GM18498 (cell line): ENCODE data around the gene PRR12.

Experiments
- ATAC-seq: cut with Tn5 transposase; IDR thresholded peaks from one replicate; pipeline ENCODE4 v1.9.1; 2021; ENCODE audit warnings: mild to moderate bottlenecking, moderate library complexity; ENCODE audit not compliant: unreplicated experiment

Gene PRR12

DNA sequence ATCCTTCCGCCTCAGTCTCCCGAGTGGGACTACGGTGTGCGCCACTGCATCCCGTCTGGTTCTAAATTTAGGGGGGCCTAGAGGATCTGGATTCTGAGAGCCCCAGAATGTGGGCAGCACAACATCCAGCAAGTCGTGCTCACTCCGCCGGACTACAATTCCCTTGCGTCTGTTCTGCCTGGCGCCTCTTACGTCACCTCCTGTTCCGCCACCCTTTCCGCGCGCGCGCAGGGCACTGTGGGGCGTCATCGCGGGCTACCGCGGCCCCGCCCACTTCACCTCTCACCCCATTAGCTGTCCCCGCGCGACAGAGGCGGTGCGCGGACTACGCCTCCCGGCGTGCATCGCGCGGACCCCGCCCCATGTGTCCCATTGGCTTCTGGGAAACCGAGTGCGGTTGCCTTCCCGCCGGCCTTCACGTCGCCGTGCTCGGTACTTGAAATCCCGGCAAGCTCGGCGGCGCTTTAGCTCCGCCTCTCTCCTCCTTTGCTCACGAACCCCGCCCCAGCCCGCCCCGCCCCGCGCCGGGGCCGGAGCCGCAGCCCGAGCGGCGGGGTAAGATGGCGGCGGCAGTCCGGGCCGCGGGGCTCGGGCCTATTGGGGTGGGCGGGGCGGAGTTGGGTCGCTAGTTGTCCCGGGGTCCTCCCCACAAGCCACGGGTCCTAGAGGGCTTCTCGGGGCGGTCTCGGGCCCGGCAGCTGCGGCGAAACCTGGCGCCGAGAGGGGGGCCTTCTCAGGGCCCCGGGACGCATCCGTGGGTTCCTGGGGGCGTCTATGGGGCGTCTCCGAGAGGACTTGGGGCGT lies 50.9 kb downstream of the PRR12 start, which contains the start of gene SCAF1:
Gene SCAF1 (plus strand): TSS at position 522 of the 804 bp plus-strand sequence. CDS start 2,818 bp downstream, outside the sequence.
- peak; percentile 55 for ATAC-seq

- no peak for ATAC-seq
Observed at GRCh38 chr19:49642492-49643035, 51.6 kb downstream of the PRR12 start.

GRCh38 chr19:49643466-49643865 lies 52.5 kb downstream of the PRR12 start:
- ATAC-seq: no peak

- no peak for ATAC-seq
Observed at GRCh38 chr19:49645592-49645991, 54.6 kb downstream of the PRR12 start.

DNA sequence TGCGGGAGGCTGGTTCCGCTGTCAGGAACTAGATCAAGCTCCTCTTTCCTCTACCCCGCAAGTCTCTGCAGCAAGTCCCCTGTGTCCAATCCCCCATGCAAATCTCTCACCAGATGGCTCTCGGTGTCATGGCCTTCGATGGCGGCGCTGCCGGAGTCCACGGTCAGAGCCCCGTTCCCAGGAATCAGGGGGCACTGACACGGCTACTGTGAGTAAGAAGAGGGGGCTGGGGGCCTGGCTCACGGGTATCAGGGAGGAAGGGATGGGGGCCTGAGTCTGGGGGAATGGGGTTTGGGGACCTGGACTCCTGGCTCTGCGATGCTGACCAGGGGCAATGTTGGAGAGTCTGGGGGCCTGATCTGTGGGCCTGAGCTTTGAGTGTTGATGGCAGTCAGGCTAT lies 55.0 kb downstream of the PRR12 start:
- no peak for ATAC-seq

DNA sequence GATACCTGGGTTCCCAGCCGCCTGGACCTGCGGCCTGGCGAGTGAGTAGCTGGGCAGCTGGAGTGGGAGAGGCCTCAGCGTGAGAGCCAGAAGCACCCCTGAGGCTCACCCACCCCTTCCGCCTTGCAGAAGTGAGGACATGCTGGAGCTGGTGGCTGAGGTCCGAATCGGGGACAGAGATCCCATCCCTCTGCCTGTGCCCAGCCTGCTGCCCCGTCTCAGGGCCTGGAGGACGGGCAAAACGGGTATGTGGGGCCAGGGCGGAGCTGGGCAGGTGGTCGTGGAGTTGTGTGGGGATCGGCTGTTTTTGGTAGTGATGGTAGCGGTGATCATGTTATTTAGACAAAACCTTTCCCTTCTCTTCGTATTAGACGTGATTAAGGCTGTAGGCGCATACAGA lies 55.6 kb downstream of the PRR12 start:
- no peak for ATAC-seq

DNA sequence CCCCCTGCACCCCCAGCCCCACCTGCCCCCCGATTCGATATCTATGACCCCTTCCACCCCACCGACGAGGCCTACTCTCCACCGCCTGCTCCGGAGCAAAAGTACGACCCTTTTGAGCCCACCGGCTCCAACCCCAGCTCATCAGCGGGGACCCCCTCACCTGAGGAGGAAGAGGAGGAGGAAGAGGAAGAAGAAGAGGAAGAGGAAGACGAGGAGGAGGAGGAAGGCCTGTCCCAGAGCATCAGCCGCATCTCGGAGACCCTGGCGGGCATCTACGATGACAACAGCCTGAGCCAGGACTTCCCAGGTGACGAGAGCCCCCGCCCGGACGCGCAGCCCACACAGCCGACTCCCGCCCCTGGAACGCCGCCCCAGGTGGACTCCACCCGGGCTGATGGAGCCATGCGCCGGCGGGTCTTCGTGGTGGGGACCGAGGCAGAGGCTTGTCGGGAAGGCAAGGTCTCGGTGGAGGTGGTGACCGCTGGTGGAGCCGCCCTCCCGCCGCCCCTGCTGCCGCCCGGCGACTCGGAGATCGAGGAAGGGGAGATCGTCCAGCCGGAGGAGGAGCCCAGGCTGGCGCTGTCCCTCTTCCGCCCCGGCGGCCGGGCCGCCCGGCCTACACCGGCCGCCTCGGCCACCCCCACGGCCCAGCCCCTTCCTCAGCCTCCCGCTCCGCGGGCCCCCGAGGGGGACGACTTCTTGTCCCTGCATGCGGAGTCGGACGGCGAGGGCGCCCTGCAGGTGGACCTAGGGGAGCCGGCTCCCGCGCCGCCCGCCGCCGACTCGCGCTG lies 60.2 kb downstream of the PRR12 start:
- ATAC-seq: no peak

GRCh38 chr19:49651820-49652550 lies 61.0 kb downstream of the PRR12 start:
- ATAC-seq: no peak

DNA sequence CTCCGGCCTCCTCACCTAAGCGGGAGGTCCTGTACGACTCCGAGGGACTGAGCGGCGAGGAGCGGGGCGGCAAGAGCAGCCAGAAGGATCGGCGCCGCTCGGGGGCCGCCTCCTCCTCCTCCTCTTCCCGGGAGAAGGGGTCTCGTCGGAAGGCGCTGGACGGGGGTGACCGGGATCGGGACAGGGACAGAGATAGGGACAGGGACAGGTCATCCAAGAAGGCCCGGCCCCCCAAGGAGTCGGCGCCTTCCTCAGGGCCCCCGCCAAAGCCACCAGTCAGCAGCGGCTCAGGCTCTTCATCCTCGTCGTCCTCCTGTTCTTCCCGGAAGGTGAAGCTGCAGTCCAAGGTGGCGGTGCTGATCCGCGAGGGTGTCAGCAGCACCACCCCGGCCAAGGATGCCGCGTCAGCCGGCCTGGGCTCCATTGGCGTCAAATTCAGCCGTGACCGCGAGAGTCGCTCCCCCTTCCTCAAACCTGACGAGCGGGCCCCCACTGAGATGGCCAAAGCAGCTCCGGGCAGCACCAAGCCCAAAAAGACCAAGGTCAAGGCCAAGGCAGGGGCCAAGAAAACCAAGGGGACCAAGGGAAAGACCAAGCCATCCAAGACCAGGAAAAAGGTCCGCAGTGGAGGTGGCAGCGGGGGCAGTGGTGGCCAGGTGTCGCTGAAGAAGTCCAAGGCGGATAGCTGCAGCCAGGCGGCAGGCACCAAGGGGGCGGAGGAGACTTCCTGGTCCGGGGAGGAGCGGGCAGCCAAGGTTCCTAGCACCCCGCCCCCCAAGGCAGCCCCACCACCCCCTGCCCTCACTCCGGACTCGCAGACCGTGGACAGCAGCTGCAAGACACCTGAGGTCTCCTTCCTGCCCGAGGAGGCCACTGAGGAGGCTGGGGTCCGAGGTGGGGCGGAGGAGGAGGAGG lies 61.8 kb downstream of the PRR12 start:
- ATAC-seq: no peak

DNA sequence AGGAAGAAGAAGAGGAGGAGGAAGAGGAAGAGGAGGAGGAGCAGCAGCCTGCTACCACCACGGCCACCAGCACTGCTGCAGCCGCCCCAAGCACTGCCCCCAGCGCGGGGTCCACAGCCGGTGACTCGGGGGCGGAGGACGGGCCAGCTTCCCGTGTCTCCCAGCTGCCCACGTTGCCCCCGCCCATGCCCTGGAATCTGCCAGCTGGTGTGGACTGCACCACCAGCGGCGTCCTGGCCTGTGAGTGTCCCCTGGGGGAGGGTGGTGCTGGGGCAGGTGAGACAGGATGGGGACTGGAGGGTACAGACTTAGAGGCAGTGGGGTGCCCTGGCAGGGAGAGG lies 62.5 kb downstream of the PRR12 start:
- ATAC-seq: no peak

- ATAC-seq: no peak
Observed at GRCh38 chr19:49654581-49654980, 63.6 kb downstream of the PRR12 start.

- ATAC-seq: no peak
Observed at GRCh38 chr19:49655570-49656455, 64.8 kb downstream of the PRR12 start.

GRCh38 chr19:49656456-49657109 lies 65.6 kb downstream of the PRR12 start:
- no peak for ATAC-seq

- ATAC-seq: no peak
Observed at GRCh38 chr19:49657493-49658138, 66.6 kb downstream of the PRR12 start.

GRCh38 chr19:49658139-49658517 lies 67.1 kb downstream of the PRR12 start:
- no peak for ATAC-seq

- ATAC-seq: no peak
Observed at GRCh38 chr19:49658566-49659442, 67.8 kb downstream of the PRR12 start.

- no peak for ATAC-seq
Observed at GRCh38 chr19:49660338-49660961, 69.5 kb downstream of the PRR12 start.
